ENCODE data around the gene MMP14. TPM values are rescaled to one million over a fixed set of nuclear protein-coding genes. Genes with fewer than 3 reads are reported as not detected.
A peak's percentile ranks its signal among the peaks of the same experiment; 100 is the strongest.

The MMP14 gene
- total and polyA plus RNA-seq, 9 of the 15 experiments (the other 6 are each of a cell fraction or from before 2014, with no cell fraction given): 0.36 to 5.8 (median 1.3) TPM; not detected in 2

DNA sequence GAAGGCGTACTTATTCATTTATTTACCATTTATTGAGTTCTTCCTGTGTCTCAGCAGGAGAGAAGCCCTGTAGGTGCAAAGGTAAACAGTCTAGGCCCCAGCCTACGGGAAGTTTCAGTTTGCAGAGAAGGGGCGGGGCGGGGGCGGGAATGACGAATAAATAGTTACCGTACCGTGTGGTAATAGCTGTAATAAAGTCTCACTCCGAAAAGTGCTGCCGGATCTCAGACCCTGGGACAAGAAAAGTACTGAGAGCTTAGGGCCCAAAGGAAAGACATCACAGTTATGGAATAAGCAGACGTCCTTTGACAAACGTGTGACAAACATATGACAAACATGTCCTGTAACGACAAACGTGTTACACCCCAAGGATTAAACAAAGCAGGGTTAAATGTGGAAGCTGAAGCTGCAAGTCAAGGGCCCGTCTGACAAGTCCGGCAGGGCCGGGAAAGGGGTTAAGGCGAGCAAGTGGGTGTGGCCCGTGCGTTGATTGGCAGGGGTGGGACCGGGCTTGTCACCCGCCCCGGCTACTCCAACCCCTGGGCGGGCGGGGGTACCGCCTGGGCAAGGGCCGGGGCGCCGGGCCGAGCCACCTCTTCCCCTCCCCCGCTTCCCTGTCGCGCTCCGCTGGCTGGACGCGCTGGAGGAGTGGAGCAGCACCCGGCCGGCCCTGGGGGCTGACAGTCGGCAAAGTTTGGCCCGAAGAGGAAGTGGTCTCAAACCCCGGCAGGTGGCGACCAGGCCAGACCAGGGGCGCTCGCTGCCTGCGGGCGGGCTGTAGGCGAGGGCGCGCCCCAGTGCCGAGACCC lies 35.0 kb downstream of the MMP14 start, which contains the start of gene LRP10 (continued):
- TF ChIP-seq TAF1 (IDR thresholded peaks at IDR 0.05; ENCODE audit: control insufficient read depth, extremely low read depth, insufficient read depth, low read length, severe bottlenecking) (peak; percentile 80), CXXC5 (CRISPR knock-in tag; IDR thresholded peaks at IDR 0.05) (peak; percentile 78), PHB (CRISPR knock-in tag; IDR thresholded peaks at IDR 0.05) (no peak), SRSF1 (IDR thresholded peaks at IDR 0.05; ENCODE audit: low read depth, low read length) (no peak), HNRNPK (IDR thresholded peaks at IDR 0.05; ENCODE audit: low read depth, low read length, poor library complexity, severe bottlenecking) (no peak), RCOR1 (IDR thresholded peaks at IDR 0.05; ENCODE audit: borderline replicate concordance in 1 of 2, low read depth in 2 of 2, low read length in 2 of 2) (peak in 1 of 2 experiments; percentile 20; a peak in 1 of 4 replicates), CAMTA2 (CRISPR knock-in tag; conservative IDR thresholded peaks at IDR 0.05) (no peak), EP400 (IDR thresholded peaks at IDR 0.05) (peak; percentile 58; the same call in 1 of the 2 replicates), ZZZ3 (IDR thresholded peaks at IDR 0.05) (no peak)
- TF ChIP-seq, protein P1, sequence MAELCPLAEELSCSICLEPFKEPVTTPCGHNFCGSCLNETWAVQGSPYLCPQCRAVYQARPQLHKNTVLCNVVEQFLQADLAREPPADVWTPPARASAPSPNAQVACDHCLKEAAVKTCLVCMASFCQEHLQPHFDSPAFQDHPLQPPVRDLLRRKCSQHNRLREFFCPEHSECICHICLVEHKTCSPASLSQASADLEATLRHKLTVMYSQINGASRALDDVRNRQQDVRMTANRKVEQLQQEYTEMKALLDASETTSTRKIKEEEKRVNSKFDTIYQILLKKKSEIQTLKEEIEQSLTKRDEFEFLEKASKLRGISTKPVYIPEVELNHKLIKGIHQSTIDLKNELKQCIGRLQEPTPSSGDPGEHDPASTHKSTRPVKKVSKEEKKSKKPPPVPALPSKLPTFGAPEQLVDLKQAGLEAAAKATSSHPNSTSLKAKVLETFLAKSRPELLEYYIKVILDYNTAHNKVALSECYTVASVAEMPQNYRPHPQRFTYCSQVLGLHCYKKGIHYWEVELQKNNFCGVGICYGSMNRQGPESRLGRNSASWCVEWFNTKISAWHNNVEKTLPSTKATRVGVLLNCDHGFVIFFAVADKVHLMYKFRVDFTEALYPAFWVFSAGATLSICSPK (IDR thresholded peaks at IDR 0.05; ENCODE audit: borderline replicate concordance): no peak
- TF ChIP-seq, protein P2, sequence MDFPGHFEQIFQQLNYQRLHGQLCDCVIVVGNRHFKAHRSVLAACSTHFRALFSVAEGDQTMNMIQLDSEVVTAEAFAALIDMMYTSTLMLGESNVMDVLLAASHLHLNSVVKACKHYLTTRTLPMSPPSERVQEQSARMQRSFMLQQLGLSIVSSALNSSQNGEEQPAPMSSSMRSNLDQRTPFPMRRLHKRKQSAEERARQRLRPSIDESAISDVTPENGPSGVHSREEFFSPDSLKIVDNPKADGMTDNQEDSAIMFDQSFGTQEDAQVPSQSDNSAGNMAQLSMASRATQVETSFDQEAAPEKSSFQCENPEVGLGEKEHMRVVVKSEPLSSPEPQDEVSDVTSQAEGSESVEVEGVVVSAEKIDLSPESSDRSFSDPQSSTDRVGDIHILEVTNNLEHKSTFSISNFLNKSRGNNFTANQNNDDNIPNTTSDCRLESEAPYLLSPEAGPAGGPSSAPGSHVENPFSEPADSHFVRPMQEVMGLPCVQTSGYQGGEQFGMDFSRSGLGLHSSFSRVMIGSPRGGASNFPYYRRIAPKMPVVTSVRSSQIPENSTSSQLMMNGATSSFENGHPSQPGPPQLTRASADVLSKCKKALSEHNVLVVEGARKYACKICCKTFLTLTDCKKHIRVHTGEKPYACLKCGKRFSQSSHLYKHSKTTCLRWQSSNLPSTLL (IDR thresholded peaks at IDR 0.05): no peak
- TF ChIP-seq, protein P3, sequence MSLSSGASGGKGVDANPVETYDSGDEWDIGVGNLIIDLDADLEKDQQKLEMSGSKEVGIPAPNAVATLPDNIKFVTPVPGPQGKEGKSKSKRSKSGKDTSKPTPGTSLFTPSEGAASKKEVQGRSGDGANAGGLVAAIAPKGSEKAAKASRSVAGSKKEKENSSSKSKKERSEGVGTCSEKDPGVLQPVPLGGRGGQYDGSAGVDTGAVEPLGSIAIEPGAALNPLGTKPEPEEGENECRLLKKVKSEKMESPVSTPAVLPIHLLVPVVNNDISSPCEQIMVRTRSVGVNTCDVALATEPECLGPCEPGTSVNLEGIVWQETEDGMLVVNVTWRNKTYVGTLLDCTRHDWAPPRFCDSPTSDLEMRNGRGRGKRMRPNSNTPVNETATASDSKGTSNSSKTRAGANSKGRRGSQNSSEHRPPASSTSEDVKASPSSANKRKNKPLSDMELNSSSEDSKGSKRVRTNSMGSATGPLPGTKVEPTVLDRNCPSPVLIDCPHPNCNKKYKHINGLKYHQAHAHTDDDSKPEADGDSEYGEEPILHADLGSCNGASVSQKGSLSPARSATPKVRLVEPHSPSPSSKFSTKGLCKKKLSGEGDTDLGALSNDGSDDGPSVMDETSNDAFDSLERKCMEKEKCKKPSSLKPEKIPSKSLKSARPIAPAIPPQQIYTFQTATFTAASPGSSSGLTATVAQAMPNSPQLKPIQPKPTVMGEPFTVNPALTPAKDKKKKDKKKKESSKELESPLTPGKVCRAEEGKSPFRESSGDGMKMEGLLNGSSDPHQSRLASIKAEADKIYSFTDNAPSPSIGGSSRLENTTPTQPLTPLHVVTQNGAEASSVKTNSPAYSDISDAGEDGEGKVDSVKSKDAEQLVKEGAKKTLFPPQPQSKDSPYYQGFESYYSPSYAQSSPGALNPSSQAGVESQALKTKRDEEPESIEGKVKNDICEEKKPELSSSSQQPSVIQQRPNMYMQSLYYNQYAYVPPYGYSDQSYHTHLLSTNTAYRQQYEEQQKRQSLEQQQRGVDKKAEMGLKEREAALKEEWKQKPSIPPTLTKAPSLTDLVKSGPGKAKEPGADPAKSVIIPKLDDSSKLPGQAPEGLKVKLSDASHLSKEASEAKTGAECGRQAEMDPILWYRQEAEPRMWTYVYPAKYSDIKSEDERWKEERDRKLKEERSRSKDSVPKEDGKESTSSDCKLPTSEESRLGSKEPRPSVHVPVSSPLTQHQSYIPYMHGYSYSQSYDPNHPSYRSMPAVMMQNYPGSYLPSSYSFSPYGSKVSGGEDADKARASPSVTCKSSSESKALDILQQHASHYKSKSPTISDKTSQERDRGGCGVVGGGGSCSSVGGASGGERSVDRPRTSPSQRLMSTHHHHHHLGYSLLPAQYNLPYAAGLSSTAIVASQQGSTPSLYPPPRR (CRISPR knock-in tag; IDR thresholded peaks at IDR 0.05; ENCODE audit: borderline replicate concordance): no peak

All from K562 (cell line).